PC-9 (cell line): Measurements from ENCODE around the gene TMEM164.

Source experiments
- EZH2 ChIP-seq: fragments of 200-600 bp; sonication (generic); IDR thresholded peaks from 2 replicates; pipeline ENCODE4 v1.8.0; 2017; ENCODE audit warnings: antibody characterized with exemption, low read depth
- TF ChIP-seq, protein P1 (sequence below): fragments of 200-600 bp; sonication (generic); conservative IDR thresholded peaks from 2 replicates; pipeline ENCODE4 v1.6.1; 2017; ENCODE audit warnings: mixed run types, antibody characterized with exemption, mild to moderate bottlenecking, moderate library complexity

DNA sequence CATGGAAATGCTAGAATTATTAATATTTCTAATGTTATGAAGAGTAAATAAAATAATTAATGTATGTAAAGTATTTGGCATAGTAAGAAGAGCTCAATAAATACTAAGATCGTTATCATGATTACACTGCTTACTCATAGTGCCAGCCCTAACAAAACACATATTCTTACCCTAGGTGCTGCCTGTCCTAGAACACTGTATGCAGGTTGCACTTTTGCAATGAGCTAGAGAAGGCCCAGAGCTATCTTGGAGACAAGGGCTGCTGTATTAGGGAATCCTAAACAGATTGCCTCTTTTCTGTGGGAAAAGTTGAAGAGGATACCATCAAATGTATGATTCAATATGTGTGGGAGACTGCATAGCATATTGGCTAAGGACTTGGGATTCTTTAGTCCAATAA, 48.0 kb upstream of the TMEM164 start:
- TF ChIP-seq, protein P1, sequence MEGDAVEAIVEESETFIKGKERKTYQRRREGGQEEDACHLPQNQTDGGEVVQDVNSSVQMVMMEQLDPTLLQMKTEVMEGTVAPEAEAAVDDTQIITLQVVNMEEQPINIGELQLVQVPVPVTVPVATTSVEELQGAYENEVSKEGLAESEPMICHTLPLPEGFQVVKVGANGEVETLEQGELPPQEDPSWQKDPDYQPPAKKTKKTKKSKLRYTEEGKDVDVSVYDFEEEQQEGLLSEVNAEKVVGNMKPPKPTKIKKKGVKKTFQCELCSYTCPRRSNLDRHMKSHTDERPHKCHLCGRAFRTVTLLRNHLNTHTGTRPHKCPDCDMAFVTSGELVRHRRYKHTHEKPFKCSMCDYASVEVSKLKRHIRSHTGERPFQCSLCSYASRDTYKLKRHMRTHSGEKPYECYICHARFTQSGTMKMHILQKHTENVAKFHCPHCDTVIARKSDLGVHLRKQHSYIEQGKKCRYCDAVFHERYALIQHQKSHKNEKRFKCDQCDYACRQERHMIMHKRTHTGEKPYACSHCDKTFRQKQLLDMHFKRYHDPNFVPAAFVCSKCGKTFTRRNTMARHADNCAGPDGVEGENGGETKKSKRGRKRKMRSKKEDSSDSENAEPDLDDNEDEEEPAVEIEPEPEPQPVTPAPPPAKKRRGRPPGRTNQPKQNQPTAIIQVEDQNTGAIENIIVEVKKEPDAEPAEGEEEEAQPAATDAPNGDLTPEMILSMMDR, result no peak
- no peak for TF ChIP-seq EZH2
